HEK293 (cell line): ENCODE data around the gene GUCY2F.
A peak's percentile ranks its signal among the peaks of the same experiment; 100 is the strongest.

Experiments used
- CTCF ChIA-PET: fragments of 350-600 bp; formaldehyde crosslinking; extraction: SDS; loops from one replicate; lab custom pipeline; 2021; ENCODE audit warnings: antibody characterized with exemption; lab: Yijun Ruan, JAX
- POLR2A ChIA-PET: fragments of 300-600 bp; formaldehyde crosslinking; extraction: SDS; loops from one replicate; lab custom pipeline; 2020; ENCODE audit warnings: antibody characterized with exemption, inconsistent platforms; lab: Yijun Ruan, JAX
- H3K27ac ChIP-seq: fragments of 200-500 bp; sonication (Bioruptor generic); 2 replicates; pipeline ENCODE4 v1.5.1; 2014; ENCODE audit warnings: low read depth, low read length, control low read depth, inconsistent platforms; ENCODE audit errors: extremely low read depth
- H3K36me3 ChIP-seq, 2 experiments: fragments of 200-500 bp in 1 of 2; sonication (Bioruptor generic) in 1 of 2; 1 replicate in 1 of 2; 2 replicates in 1 of 2; pipeline ENCODE4 v1.5.1; 2014 to 2017; ENCODE audit warnings: inconsistent platforms in 2 of 2, low read length in 2 of 2; ENCODE audit not compliant: control insufficient read depth in 2 of 2, insufficient read depth in 1 of 2
- H3K4me1 ChIP-seq: fragments of 200-500 bp; sonication (Bioruptor generic); 2 replicates; pipeline ENCODE4 v1.5.1; 2014; ENCODE audit warnings: mild to moderate bottlenecking, low read length, inconsistent platforms; ENCODE audit not compliant: control insufficient read depth, insufficient read depth
- H3K4me3 ChIP-seq: 2 replicates; pipeline ENCODE4 v1.5.1; 2011; ENCODE audit warnings: low read depth, mild to moderate bottlenecking, control low read depth, low read length, moderate library complexity
- H3K9me3 ChIP-seq: fragments of 200-500 bp; sonication (Bioruptor generic); 2 replicates; pipeline ENCODE4 v1.5.1; 2014; ENCODE audit warnings: low read depth, low read length, inconsistent platforms; ENCODE audit not compliant: control insufficient read depth, insufficient read depth
- ATF2 ChIP-seq: fragments of 450-650 bp; formaldehyde crosslinking; IDR thresholded peaks from 2 replicates; pipeline ENCODE4 v1.5.1; 2016; ENCODE audit warnings: missing biosample characterization, missing genetic modification characterization, low read depth
- BCL11B ChIP-seq: fragments of 450-650 bp; formaldehyde crosslinking; IDR thresholded peaks from 2 replicates; pipeline ENCODE4 v1.5.1; 2016; ENCODE audit warnings: low read depth, missing biosample characterization, missing genetic modification characterization
- FEZF1 ChIP-seq: fragments of 450-650 bp; formaldehyde crosslinking; IDR thresholded peaks from 2 replicates; pipeline ENCODE4 v1.5.1; 2016; ENCODE audit warnings: missing biosample characterization, missing genetic modification characterization
- GLIS1 ChIP-seq: fragments of 450-650 bp; formaldehyde crosslinking; IDR thresholded peaks from 2 replicates; pipeline ENCODE4 v1.5.1; 2016; ENCODE audit warnings: missing biosample characterization, missing genetic modification characterization
- GLIS2 ChIP-seq: fragments of 450-650 bp; formaldehyde crosslinking; IDR thresholded peaks from 2 replicates; pipeline ENCODE4 v1.5.1; 2016; ENCODE audit warnings: missing biosample characterization, missing genetic modification characterization
- KLF16 ChIP-seq: fragments of 450-650 bp; formaldehyde crosslinking; IDR thresholded peaks from 2 replicates; pipeline ENCODE4 v1.5.1; 2017; ENCODE audit warnings: missing biosample characterization, missing genetic modification characterization
- MEIS1 ChIP-seq: sonication (generic); formaldehyde crosslinking; IDR thresholded peaks from 2 replicates; pipeline ENCODE4 v1.8.1; 2022; ENCODE audit warnings: missing genetic modification reagents, mild to moderate bottlenecking, borderline replicate concordance
- SCRT1 ChIP-seq: fragments of 450-650 bp; formaldehyde crosslinking; IDR thresholded peaks from 2 replicates; pipeline ENCODE4 v1.5.1; 2016; ENCODE audit warnings: missing biosample characterization, missing genetic modification characterization, borderline replicate concordance
- ZFP69B ChIP-seq: fragments of 450-650 bp; formaldehyde crosslinking; IDR thresholded peaks from 2 replicates; pipeline ENCODE4 v1.5.1; 2016; ENCODE audit warnings: missing biosample characterization, missing genetic modification characterization
- ZNF169 ChIP-seq: fragments of 450-650 bp; formaldehyde crosslinking; IDR thresholded peaks from 2 replicates; pipeline ENCODE4 v1.5.1; 2016; ENCODE audit warnings: missing biosample characterization, missing genetic modification characterization
- ZNF184 ChIP-seq: fragments of 450-650 bp; IDR thresholded peaks from 2 replicates; pipeline ENCODE4 v1.5.1; 2018; ENCODE audit warnings: missing biosample characterization, mild to moderate bottlenecking, missing genetic modification characterization
- ZNF211 ChIP-seq: fragments of 450-650 bp; formaldehyde crosslinking; IDR thresholded peaks from 2 replicates; pipeline ENCODE4 v1.5.1; 2016; ENCODE audit warnings: low read depth, missing biosample characterization, missing genetic modification characterization
- ZNF223 ChIP-seq: fragments of 450-650 bp; formaldehyde crosslinking; IDR thresholded peaks from 2 replicates; pipeline ENCODE4 v1.5.1; 2016; ENCODE audit warnings: missing biosample characterization, missing genetic modification characterization
- ZNF24 ChIP-seq: fragments of 450-650 bp; formaldehyde crosslinking; IDR thresholded peaks from 2 replicates; pipeline ENCODE4 v1.5.1; 2016; ENCODE audit warnings: missing biosample characterization, missing genetic modification characterization
- ZNF423 ChIP-seq: fragments of 450-650 bp; formaldehyde crosslinking; IDR thresholded peaks from 2 replicates; pipeline ENCODE4 v1.5.1; 2016; ENCODE audit warnings: missing biosample characterization, missing genetic modification characterization
- ZNF48 ChIP-seq: fragments of 450-650 bp; formaldehyde crosslinking; IDR thresholded peaks from 2 replicates; pipeline ENCODE4 v1.5.1; 2016; ENCODE audit warnings: missing biosample characterization, missing genetic modification characterization
- ZNF548 ChIP-seq: fragments of 450-650 bp; formaldehyde crosslinking; IDR thresholded peaks from 2 replicates; pipeline ENCODE4 v1.5.1; 2016; ENCODE audit warnings: missing biosample characterization, missing genetic modification characterization
- ZNF596 ChIP-seq: fragments of 450-650 bp; IDR thresholded peaks from 2 replicates; pipeline ENCODE4 v1.5.0; 2018; ENCODE audit warnings: missing biosample characterization, mild to moderate bottlenecking, missing genetic modification characterization, moderate library complexity
- ZNF626 ChIP-seq: fragments of 450-650 bp; sonication (Bioruptor Pico); formaldehyde crosslinking; IDR thresholded peaks from 2 replicates; pipeline ENCODE4 v1.5.1; 2018; ENCODE audit warnings: missing biosample characterization, missing genetic modification characterization, inconsistent platforms
- ZNF660 ChIP-seq: fragments of 450-650 bp; IDR thresholded peaks from 2 replicates; pipeline ENCODE4 v1.5.1; 2018; ENCODE audit warnings: missing biosample characterization, mild to moderate bottlenecking, missing genetic modification characterization
- ZNF692 ChIP-seq: fragments of 450-650 bp; formaldehyde crosslinking; IDR thresholded peaks from 2 replicates; pipeline ENCODE4 v1.5.1; 2016; ENCODE audit warnings: missing biosample characterization, missing genetic modification characterization
- ZNF704 ChIP-seq: fragments of 450-650 bp; formaldehyde crosslinking; IDR thresholded peaks from 2 replicates; pipeline ENCODE4 v1.5.1; 2016; ENCODE audit warnings: missing biosample characterization, missing genetic modification characterization
- ZNF707 ChIP-seq: fragments of 450-650 bp; formaldehyde crosslinking; IDR thresholded peaks from 2 replicates; pipeline ENCODE4 v1.5.1; 2016; ENCODE audit warnings: missing biosample characterization, missing genetic modification characterization
- ZNF768 ChIP-seq: fragments of 450-650 bp; formaldehyde crosslinking; IDR thresholded peaks from 2 replicates; pipeline ENCODE4 v1.5.1; 2018; ENCODE audit warnings: missing biosample characterization, mild to moderate bottlenecking, missing genetic modification characterization
- ZNF830 ChIP-seq: fragments of 450-650 bp; IDR thresholded peaks from 2 replicates; pipeline ENCODE4 v1.5.0; 2018; ENCODE audit warnings: missing biosample characterization, missing genetic modification characterization, low read depth, mild to moderate bottlenecking, moderate library complexity
- ZXDB ChIP-seq: fragments of 450-650 bp; formaldehyde crosslinking; IDR thresholded peaks from 2 replicates; pipeline ENCODE4 v1.5.1; 2016; ENCODE audit warnings: missing biosample characterization, missing genetic modification characterization

GUCY2F gene

GRCh38 chrX:109472939-109473735 is 8.7 kb downstream of the GUCY2F start (continued):
- TF ChIP-seq ZNF768 (tag by site-specific recombination) (no peak), ZFP69B (peak; percentile 83), ZNF692 (tag by site-specific recombination) (0 out of 2 replicates have a peak, but pooled peaks have one; percentile 36), ZNF211 (tag by site-specific recombination) (no peak), ZNF24 (no peak)

GRCh38 chrX:109464231-109464630 is 17.7 kb downstream of the GUCY2F start:
- Histone ChIP-seq H3K4me1 (no peaks in the 10 kb centered on the region), H3K27ac (no peak overlapping the region), H3K9me3 (0 out of 2 replicates have a peak, but pooled peaks cover 2% of the 10 kb centered on the region), H3K36me3 (no peaks in the 10 kb centered on the region), H3K4me3 (no peak overlapping the region)
- ChIA-PET CTCF (interaction anchor here (2.8 kb wide), 1 partner anchor 10 kb away, joined by 20 read pairs; no protein-coding TSS in a partner anchor), POLR2A (no interaction called here)
- no peak for TF ChIP-seq ZNF704 (tag by site-specific recombination)
- no peak for TF ChIP-seq ZNF48
- TF ChIP-seq BCL11B (tag by site-specific recombination), result no peak
- no peak for TF ChIP-seq MEIS1 (CRISPR knock-in tag)
- no peak for TF ChIP-seq KLF16 (tag by site-specific recombination)
- TF ChIP-seq ZNF423 (tag by site-specific recombination), result no peak
- TF ChIP-seq ZNF707 (tag by site-specific recombination), result no peak
- no peak for TF ChIP-seq ZNF626 (tag by site-specific recombination)
- TF ChIP-seq GLIS1 (tag by site-specific recombination), result no peak
- no peak for TF ChIP-seq ZNF830 (tag by site-specific recombination)
- no peak for TF ChIP-seq GLIS2 (tag by site-specific recombination)
- TF ChIP-seq FEZF1 (tag by site-specific recombination), result no peak

- H3K4me1 ChIP-seq, result no peaks in the 10 kb centered on the region
- H3K9me3 ChIP-seq, result 0 out of 2 replicates have a peak, but pooled peaks cover 2% of the 10 kb centered on the region
- ChIA-PET POLR2A (no interaction called here), CTCF (interaction anchor here (2.8 kb wide), 1 partner anchor 11 kb away, joined by 20 read pairs; no protein-coding TSS in a partner anchor)
- TF ChIP-seq ATF2 (tag by site-specific recombination), result peak; percentile 65
- no peak for TF ChIP-seq ZNF223 (tag by site-specific recombination)
- no peak for TF ChIP-seq ZNF548 (tag by site-specific recombination)
- no peak for TF ChIP-seq ZXDB
- no peak for TF ChIP-seq ZNF184 (tag by site-specific recombination)
- no peak for TF ChIP-seq ZNF660 (tag by site-specific recombination)
- TF ChIP-seq ZNF596 (tag by site-specific recombination), result no peak
- TF ChIP-seq SCRT1 (tag by site-specific recombination), result no peak
- no peak for TF ChIP-seq ZNF169 (tag by site-specific recombination)
- H3K27ac ChIP-seq, result no peak overlapping the region
- H3K4me3 ChIP-seq, result no peak overlapping the region
- H3K36me3 ChIP-seq, result no peaks in the 10 kb centered on the region
Measured at GRCh38 chrX:109463784-109464183, 18.1 kb downstream of the GUCY2F start.
